Measurements from ENCODE around the gene ST6GALNAC4. TPM values are rescaled to one million over a fixed set of nuclear protein-coding genes. Genes with fewer than 3 reads are reported as not detected.

ST6GALNAC4 gene
- total and polyA plus RNA-seq, 9 of the 15 experiments (the other 6 are each of a cell fraction or from before 2014, with no cell fraction given): 2.6 to 43.1 (median 15.4) TPM

- TF ChIP-seq SMARCE1 (IDR thresholded peaks at IDR 0.05) (no peak), HMG20B (CRISPR knock-in tag; IDR thresholded peaks at IDR 0.05) (no peak), NFE2L1 (tag; IDR thresholded peaks at IDR 0.05; ENCODE audit: borderline replicate concordance, low read depth) (no peak), DIDO1 (tag; IDR thresholded peaks at IDR 0.05; ENCODE audit: low read depth) (no peak), SP1 (CRISPR knock-in tag; IDR thresholded peaks at IDR 0.05) (no peak), ZNF239 (CRISPR knock-in tag; IDR thresholded peaks at IDR 0.05) (no peak; the same call in 1 of the 2 replicates), TCF7 (IDR thresholded peaks at IDR 0.05; ENCODE audit: borderline replicate concordance) (no peak), HDAC2 (IDR thresholded peaks at IDR 0.05) (no peak), ZNF133 (CRISPR knock-in tag; IDR thresholded peaks at IDR 0.05) (no peak), ZNF12 (CRISPR knock-in tag; IDR thresholded peaks at IDR 0.05) (0 out of 2 replicates have a peak, but pooled peaks have one; percentile 53), TAF1 (IDR thresholded peaks at IDR 0.05; ENCODE audit: control insufficient read depth, extremely low read depth, insufficient read depth, low read length, severe bottlenecking) (peak; percentile 76), ATF1 (CRISPR knock-in tag; IDR thresholded peaks at IDR 0.05) (no peak), ATF1 (tag; IDR thresholded peaks at IDR 0.05) (peak; percentile 43; the same call in 1 of the 2 replicates), ZNF778 (CRISPR knock-in tag; IDR thresholded peaks at IDR 0.05) (no peak), ILF3 (IDR thresholded peaks at IDR 0.05; ENCODE audit: borderline replicate concordance) (no peak), CREM (IDR thresholded peaks at IDR 0.05; ENCODE audit: low read depth) (peak; percentile 65; the same call in 1 of the 2 replicates), RCOR1 (IDR thresholded peaks at IDR 0.05; ENCODE audit: borderline replicate concordance in 1 of 2, low read depth in 2 of 2, low read length in 2 of 2) (peak in 1 of 2 experiments; percentile 81; a peak in 3 of 4 replicates), NR2C1 (IDR thresholded peaks at IDR 0.05) (peak; percentile 55; the same call in 1 of the 2 replicates), NR2C1 (tag; IDR thresholded peaks at IDR 0.05) (peak; percentile 52; the same call in 1 of the 2 replicates), POLR2A (conservative IDR thresholded peaks at IDR 0.05) (peak; percentile 69)
- TF ChIP-seq, protein P1, sequence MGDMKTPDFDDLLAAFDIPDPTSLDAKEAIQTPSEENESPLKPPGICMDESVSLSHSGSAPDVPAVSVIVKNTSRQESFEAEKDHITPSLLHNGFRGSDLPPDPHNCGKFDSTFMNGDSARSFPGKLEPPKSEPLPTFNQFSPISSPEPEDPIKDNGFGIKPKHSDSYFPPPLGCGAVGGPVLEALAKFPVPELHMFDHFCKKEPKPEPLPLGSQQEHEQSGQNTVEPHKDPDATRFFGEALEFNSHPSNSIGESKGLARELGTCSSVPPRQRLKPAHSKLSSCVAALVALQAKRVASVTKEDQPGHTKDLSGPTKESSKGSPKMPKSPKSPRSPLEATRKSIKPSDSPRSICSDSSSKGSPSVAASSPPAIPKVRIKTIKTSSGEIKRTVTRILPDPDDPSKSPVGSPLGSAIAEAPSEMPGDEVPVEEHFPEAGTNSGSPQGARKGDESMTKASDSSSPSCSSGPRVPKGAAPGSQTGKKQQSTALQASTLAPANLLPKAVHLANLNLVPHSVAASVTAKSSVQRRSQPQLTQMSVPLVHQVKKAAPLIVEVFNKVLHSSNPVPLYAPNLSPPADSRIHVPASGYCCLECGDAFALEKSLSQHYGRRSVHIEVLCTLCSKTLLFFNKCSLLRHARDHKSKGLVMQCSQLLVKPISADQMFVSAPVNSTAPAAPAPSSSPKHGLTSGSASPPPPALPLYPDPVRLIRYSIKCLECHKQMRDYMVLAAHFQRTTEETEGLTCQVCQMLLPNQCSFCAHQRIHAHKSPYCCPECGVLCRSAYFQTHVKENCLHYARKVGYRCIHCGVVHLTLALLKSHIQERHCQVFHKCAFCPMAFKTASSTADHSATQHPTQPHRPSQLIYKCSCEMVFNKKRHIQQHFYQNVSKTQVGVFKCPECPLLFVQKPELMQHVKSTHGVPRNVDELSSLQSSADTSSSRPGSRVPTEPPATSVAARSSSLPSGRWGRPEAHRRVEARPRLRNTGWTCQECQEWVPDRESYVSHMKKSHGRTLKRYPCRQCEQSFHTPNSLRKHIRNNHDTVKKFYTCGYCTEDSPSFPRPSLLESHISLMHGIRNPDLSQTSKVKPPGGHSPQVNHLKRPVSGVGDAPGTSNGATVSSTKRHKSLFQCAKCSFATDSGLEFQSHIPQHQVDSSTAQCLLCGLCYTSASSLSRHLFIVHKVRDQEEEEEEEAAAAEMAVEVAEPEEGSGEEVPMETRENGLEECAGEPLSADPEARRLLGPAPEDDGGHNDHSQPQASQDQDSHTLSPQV (IDR thresholded peaks at IDR 0.05): peak; percentile 88
- TF ChIP-seq, protein P2, sequence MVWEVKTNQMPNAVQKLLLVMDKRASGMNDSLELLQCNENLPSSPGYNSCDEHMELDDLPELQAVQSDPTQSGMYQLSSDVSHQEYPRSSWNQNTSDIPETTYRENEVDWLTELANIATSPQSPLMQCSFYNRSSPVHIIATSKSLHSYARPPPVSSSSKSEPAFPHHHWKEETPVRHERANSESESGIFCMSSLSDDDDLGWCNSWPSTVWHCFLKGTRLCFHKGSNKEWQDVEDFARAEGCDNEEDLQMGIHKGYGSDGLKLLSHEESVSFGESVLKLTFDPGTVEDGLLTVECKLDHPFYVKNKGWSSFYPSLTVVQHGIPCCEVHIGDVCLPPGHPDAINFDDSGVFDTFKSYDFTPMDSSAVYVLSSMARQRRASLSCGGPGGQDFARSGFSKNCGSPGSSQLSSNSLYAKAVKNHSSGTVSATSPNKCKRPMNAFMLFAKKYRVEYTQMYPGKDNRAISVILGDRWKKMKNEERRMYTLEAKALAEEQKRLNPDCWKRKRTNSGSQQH (CRISPR knock-in tag; IDR thresholded peaks at IDR 0.05): no peak
- TF ChIP-seq, protein P3, sequence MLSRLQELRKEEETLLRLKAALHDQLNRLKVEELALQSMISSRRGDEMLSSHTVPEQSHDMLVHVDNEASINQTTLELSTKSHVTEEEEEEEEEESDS (CRISPR knock-in tag; IDR thresholded peaks at IDR 0.05): no peak
- TF ChIP-seq, protein P4, sequence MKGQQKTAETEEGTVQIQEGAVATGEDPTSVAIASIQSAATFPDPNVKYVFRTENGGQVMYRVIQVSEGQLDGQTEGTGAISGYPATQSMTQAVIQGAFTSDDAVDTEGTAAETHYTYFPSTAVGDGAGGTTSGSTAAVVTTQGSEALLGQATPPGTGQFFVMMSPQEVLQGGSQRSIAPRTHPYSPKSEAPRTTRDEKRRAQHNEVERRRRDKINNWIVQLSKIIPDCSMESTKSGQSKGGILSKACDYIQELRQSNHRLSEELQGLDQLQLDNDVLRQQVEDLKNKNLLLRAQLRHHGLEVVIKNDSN (CRISPR knock-in tag; IDR thresholded peaks at IDR 0.05): no peak
Observed at GRCh38 chr9:127903557-127904475, 13.0 kb downstream of the ST6GALNAC4 start (continued).
